GM19193 (cell line): ENCODE results near the gene CD40.
A peak's percentile ranks its signal among the peaks of the same experiment; 100 is the strongest.

Experiments
- POLR2A ChIP-seq: IDR thresholded peaks from 4 replicates; pipeline ENCODE4 v1.6.1; 2011; ENCODE audit not compliant: insufficient read depth, insufficient read length; ENCODE audit errors: extremely low read depth

The CD40 gene

DNA sequence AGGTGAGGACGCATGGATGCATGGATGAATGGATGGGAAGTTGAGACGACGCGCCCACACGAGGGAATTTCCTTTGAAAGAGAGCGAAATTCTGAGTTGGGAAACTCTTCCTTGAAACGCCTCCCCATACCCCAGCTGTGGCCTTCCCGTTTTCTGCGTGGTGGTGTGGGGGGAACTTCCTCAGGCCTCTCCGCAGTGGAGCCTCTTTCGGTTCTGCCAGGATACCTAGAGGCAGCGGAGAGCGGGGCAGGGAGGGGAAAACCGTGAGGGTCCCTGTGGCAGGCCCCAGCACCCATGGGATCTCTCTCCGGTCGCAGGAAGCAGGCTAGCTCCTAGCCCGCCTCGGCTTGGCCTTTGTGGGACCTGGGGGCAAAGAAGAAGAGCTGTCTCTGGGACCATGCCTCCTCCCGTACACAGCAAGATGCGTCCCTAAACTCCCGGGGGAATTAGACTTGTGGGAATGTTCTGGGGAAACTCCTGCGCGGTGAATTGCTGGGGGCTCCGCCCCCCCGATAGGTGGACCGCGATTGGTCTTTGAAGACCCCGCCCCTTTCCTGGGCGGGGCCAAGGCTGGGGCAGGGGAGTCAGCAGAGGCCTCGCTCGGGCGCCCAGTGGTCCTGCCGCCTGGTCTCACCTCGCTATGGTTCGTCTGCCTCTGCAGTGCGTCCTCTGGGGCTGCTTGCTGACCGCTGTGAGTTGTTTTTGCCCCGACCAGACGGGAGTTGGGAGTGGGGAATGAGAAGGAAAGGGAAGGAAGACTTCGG lies at the start of gene CD40:
Gene CD40, plus strand, starts transcription at position 611 of the 764 bp plus-strand sequence. Its CDS starts 30 bp downstream, at position 641.
- peak; percentile 97 for TF ChIP-seq POLR2A

DNA sequence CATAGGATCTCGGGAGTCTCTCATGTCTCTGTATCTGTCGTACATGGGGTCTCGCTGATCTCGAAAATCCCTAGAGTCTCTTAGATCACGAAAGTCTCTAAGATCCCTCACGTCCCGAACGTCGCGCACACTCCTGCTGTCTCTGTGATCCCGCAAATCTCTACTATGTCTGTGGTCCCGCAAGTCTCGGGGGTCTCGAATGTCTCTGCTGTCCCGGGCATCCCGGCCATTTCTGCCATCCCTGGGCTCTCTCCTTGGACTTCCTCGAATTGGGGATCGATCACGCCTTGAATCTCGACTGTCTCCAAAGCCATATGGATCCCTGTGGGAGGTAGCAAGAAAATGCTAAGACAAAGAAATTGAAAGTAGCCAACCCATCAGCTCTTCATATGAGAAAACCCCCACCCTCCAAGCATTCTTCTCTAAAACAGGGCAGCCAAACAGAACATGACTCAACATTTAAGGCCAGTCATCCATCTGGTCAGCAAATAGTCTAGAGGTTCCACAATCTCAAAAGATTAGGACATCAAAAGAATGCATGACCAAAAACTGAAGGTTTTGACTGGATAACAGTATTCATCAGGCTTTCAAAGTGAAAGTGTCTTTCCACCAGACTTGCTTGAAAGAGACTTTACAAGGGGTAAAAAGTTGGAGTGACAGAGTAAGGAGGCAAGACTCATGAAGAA lies 47.8 kb upstream of the CD40 start:
- TF ChIP-seq POLR2A: no peak

DNA sequence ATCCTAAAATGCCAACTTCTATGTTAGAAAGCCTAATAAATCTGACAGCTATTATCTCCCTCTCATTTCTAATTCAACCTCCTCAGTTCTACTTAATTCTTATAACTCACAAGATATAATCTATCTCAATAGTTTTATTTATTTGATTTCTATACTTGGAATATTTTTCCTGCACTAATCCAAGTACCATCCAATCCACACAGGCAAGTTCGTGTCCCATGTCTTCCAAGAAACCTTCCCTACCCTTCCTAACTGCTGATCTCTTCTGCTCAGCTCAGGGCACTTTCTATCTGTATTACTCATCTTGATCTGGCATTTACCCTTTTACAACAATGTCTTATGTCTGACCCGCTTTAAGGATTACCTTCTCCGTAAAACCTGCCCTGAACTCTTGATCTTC lies 46.5 kb upstream of the CD40 start:
- no peak for TF ChIP-seq POLR2A

DNA sequence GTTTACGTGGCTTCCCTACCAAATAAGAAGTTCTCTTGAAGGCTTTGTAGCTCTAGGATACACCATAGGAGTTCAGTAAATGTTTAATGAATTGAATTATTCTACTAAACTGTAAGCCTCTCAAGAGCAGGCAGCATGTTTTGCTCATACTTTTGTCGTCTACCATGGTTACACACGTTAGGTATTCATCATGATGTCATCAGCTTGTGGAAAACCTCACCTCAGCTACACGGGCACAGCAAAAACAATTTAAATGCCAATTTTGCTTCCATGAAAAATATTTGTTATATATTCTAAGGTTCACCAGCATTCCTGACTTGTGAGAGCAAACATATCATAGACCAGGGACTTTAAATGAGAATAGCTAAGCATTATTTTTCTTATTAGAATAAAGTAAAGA lies 45.1 kb upstream of the CD40 start:
- TF ChIP-seq POLR2A: no peak

DNA sequence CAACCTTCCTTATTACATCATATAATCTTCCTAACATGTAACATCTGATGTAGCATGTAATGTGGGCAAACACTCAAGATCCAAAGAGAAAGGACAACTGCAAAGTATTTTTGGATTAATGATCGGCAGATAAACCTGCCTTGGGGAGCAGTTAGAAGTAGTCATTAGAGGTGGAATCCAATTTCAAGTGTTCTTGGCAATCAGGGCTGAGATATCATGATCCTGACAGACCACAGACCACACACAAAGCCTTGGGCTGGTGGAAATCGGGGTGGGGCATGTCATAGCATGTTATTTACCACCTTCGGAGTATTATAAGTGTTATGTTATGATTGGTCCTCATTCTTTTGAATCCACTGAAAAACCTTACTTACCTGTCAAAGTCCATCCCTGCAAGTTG lies 44.7 kb upstream of the CD40 start:
- no peak for TF ChIP-seq POLR2A

DNA sequence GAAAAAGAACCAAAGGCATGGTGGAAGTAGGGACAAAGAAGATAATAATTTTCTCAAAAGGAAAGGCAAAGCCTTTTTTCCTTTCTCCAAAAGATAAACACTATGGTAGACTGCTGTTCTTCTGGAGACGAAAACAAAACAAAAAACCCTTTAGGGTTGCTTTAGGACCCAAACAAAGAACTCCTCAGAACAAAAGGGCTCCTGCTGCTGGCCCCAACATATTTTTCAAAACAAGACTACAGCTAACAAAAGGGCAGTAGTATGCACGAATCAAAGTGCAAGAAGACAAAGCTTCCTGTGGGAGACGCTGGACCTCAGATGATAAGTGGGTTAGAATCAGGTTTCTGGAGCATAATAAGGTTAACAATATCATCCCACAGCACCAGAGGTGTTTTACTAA lies 44.1 kb upstream of the CD40 start:
- TF ChIP-seq POLR2A: no peak

DNA sequence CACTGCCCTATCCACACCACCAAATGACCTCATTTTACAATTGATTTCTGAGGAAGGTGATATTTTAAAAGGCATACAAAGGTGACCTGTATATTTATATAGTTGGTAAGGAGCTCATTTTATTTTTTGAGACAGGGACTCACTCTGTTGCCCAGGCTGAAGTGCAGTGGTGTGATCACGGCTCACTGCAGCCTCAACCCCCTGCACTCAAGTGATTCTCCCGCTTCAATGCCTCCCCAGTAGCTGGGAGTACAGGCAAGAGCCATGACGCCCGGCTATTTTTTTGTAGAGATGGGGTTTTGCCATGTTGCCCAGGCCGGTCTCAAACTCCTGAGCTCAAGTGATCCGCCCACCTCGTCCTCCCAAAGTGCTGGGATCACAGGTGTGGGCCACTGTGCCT lies 41.3 kb upstream of the CD40 start:
- no peak for TF ChIP-seq POLR2A

DNA sequence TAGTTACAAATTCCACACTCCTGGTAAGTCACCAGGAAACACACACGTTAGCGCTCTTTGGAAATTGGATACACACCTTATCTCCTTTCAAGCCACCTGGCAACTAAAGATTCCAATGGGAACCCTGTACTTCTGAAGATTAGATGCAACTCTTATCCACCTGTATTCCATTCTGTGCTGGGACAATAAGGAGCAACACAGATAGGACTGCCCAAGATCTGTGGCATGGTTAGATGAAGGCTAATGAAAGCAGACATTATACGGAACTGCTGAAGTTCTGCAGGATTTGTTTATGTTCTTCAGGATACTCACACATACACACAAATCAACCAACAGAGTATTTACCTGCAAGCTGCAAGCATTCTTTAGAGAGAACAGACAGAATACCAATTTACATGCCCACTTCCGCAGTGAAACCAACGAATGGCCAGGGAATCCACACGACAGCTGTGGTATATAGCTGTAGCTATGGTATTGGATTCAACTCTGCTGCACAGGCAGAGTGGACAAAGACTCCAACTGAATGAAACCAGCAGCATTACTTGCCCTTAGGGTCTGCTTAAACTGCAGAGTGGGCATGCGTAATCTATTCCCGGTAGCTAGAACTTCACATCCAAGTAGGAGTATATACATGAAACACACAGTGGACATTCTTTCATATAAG lies 40.3 kb upstream of the CD40 start:
- TF ChIP-seq POLR2A: no peak

DNA sequence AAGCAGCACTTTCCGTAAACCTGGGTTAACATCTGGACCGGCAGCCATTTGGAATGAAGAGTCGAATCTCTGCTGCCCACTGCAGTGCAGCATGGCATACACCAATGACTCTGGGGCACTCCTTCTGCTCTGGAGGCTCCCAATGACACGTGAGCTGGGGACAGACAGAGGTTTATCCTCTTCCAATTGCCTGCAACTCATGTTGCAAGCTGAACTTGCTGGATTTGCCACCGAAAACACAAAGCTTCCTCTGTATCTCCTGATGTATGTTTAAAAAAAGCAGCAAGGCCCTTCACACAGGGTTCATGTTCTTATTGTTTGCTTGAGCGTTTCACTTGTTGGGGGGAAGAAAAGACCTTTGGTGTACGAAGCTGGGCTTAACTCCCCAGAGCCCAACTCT lies 39.2 kb upstream of the CD40 start:
- no peak for TF ChIP-seq POLR2A

DNA sequence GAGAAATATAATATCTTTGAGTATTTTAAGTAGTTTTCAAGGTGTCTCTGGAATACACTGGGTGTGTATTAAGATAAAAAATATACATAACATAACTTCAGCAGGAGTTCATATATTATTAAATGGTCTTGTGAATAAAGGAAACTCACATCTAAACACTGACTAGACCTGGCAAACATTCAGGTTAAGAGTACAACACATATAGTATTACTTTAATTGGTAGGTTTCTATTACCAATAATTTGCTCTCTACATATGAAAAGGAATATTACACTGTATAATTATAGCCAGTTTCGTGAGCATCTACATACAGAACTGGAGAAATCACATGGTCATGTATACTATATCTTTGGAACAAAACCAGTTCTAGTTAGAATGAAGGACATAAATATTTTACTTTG lies 37.0 kb upstream of the CD40 start:
- TF ChIP-seq POLR2A: no peak

DNA sequence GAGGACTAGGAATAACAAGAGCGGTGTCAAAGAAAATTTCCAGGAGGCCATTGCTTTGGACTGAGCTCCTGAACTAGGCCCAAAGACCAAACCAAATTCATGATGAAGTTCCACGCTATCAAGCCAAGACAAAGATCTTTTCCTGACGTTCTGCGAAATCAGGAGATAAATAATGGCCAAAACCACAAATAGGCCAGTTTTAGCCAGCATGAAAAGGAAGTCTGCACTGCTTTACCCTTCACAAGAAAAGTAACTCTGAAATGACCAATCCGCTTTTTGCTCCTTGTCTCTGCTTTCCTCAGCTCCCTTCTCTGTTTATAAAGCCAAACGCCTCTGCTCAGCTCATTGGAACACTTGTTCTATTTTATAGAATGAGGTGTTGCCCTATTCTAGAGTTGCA lies 35.0 kb upstream of the CD40 start:
- TF ChIP-seq POLR2A: no peak

DNA sequence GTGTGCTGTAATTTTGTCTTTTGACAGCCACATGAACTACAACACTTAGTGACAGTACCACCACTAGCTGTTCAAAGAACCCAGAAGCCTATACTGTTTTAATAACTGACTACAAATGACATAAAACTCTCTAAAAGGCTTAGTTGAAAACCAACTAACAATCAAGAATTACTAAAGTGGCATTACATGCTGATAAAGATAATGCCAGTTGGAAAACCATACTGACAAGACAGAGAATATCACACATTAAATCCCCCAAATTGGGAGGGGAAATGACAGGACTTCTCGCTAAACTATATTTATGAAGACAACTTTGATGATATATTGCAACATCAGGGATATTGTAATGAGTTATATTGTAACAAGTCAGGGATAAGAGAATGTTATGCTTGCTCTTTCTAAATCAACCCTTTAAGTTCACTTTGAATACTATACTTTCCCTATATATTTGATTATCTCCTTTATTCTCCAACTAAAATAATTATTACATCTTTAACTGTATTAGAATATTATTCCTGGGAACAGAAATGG lies 34.5 kb upstream of the CD40 start:
- no peak for TF ChIP-seq POLR2A

DNA sequence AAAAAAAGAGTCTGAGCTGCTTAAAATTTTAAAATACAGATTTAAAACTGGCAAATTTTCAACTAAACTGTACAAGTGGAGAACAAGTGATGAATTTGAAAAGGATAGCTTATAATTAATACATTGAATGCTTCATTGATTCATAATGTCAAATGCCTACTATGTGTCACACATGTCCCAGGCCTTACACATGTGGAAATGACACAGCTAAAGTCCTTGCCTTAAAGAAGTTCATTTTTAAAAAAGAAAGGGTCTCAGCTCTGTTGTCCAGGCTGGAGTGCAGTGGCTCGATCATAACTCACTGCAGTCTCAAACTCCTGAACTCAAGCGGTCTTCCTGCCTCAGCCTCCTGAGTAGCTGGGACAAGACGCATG lies 33.3 kb upstream of the CD40 start:
- no peak for TF ChIP-seq POLR2A

DNA sequence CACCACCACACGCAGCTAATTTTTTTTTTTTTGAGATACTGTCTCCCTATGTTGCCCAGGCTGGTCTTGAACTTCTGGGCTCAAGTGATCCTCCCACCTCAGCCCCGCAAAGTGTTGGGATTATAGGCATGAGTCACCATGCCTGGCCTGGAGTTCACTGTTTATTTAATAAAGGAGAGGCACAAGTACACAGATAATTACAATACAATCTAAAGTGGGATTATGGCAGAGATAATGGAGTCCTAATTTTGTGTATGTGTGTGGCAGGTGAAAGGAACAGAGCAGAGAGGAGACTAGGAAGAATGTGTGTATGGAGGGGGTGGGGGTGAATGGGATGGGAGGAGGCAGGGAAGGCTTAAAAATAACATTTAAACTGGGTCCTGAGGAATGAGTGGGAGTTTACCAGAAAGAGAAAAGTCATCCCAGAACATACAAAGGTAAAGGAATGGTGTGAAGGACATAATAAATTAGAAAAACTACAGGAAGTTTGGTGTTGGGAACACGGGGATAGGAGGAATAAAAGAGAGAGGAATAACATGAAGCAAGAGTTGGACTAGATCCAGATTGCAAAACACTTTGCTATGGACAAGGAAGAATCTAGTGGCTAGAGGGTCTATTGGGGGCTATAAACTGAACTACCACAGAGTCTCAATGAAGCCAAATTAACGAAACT lies 32.8 kb upstream of the CD40 start:
- no peak for TF ChIP-seq POLR2A

DNA sequence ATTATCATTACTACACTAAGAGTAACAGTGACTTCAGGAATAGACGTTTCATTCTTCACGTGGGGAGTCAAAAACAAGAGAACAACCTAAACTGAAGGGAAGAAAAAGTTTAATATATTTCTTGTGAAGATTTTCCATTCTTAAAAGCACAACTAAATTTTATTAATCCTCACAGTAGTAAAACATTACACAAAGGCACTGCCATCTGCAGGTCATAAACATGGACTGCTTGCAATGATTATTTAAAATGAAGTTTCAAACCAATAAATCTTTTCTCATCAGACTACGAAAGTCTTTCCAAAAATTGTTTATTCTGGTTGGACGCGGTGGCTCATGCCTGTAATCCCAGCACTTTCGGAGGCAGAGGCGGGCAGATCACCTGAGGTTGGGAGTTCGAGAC lies 31.0 kb upstream of the CD40 start:
- no peak for TF ChIP-seq POLR2A
